T-helper 1 cell treated with Interleukin-12 subunit alpha and Interleukin-12 subunit beta and Interleukin-4 antibody, amounts not matched to agents 30 μg/mL and 1 μg/mL, for 36 hours (primary cell): ENCODE data around the gene TMEM184A.
A peak's percentile ranks its signal among the peaks of the same experiment; 100 is the strongest.

Experiments
- H3K27ac Mint-ChIP-seq: one replicate; pipeline ENCODE4 v1.8.0; 2021; ENCODE audit warnings: mild to moderate bottlenecking, mixed read lengths
- H3K27me3 Mint-ChIP-seq: one replicate; pipeline ENCODE4 v1.8.0; 2021; ENCODE audit warnings: low read depth, mixed read lengths
- H3K36me3 Mint-ChIP-seq: one replicate; pipeline ENCODE4 v1.8.0; 2021; ENCODE audit warnings: low read depth, mixed read lengths
- H3K4me1 Mint-ChIP-seq: one replicate; pipeline ENCODE4 v1.8.0; 2021; ENCODE audit warnings: low read depth, mixed read lengths
- H3K4me3 Mint-ChIP-seq: one replicate; pipeline ENCODE4 v1.8.0; 2021; ENCODE audit warnings: mild to moderate bottlenecking, moderate library complexity, mixed read lengths
- H3K9me3 Mint-ChIP-seq: one replicate; pipeline ENCODE4 v1.8.0; 2021; ENCODE audit warnings: mixed read lengths

TMEM184A gene

GRCh38 chr7:1510780-1511154, 45.2 kb downstream of the TMEM184A start:
- no peaks in the 10 kb centered on the region for H3K27me3 Mint-ChIP-seq
- peaks cover 11% of the 10 kb centered on the region for H3K4me1 Mint-ChIP-seq
- no peaks in the 10 kb centered on the region for H3K9me3 Mint-ChIP-seq
- H3K4me3 Mint-ChIP-seq = no peak overlapping the region
- no peaks in the 10 kb centered on the region for H3K36me3 Mint-ChIP-seq
- H3K27ac Mint-ChIP-seq = no peak overlapping the region

GRCh38 chr7:1509226-1509625, 46.8 kb downstream of the TMEM184A start:
- no peaks in the 10 kb centered on the region for H3K9me3 Mint-ChIP-seq
- H3K27ac Mint-ChIP-seq = no peak overlapping the region
- no peak overlapping the region for H3K4me3 Mint-ChIP-seq
- no peaks in the 10 kb centered on the region for H3K27me3 Mint-ChIP-seq
- peaks cover 14% of the 10 kb centered on the region for H3K4me1 Mint-ChIP-seq
- H3K36me3 Mint-ChIP-seq = no peaks in the 10 kb centered on the region

GRCh38 chr7:1508277-1508758, 47.7 kb downstream of the TMEM184A start:
- Mint-ChIP-seq H3K36me3 (no peaks in the 10 kb centered on the region), H3K9me3 (no peaks in the 10 kb centered on the region), H3K4me3 (no peak overlapping the region), H3K4me1 (peaks cover 14% of the 10 kb centered on the region), H3K27ac (peak overlapping the region; percentile 70), H3K27me3 (no peaks in the 10 kb centered on the region)

GRCh38 chr7:1505731-1506550, 50.1 kb downstream of the TMEM184A start:
- Mint-ChIP-seq H3K4me1 (peaks cover 25% of the 10 kb centered on the region), H3K27ac (peak overlapping the region; percentile 77), H3K9me3 (no peaks in the 10 kb centered on the region), H3K27me3 (no peaks in the 10 kb centered on the region), H3K36me3 (peaks cover 8% of the 10 kb centered on the region), H3K4me3 (peak overlapping the region; percentile 64)

GRCh38 chr7:1503816-1504775, 51.9 kb downstream of the TMEM184A start, which contains the start of gene INTS1:
Gene INTS1 (minus strand): TSS chr7:1504389. CDS start chr7:1503960, 429 bp downstream.
- no peaks in the 10 kb centered on the region for H3K27me3 Mint-ChIP-seq
- peaks cover 25% of the 10 kb centered on the region for H3K4me1 Mint-ChIP-seq
- H3K9me3 Mint-ChIP-seq = no peaks in the 10 kb centered on the region
- H3K27ac Mint-ChIP-seq = peak within 1 kb of the TSS; percentile 86
- peak within 1 kb of the TSS; percentile 85 for H3K4me3 Mint-ChIP-seq
- H3K36me3 Mint-ChIP-seq = peaks cover 18% of the 10 kb centered on the region

GRCh38 chr7:1503390-1503789, 52.6 kb downstream of the TMEM184A start:
- peak overlapping the region; percentile 86 for H3K27ac Mint-ChIP-seq
- no peaks in the 10 kb centered on the region for H3K27me3 Mint-ChIP-seq
- no peaks in the 10 kb centered on the region for H3K9me3 Mint-ChIP-seq
- H3K36me3 Mint-ChIP-seq = peaks cover 18% of the 10 kb centered on the region
- peak overlapping the region; percentile 83 for H3K4me3 Mint-ChIP-seq
- H3K4me1 Mint-ChIP-seq = peaks cover 23% of the 10 kb centered on the region

- H3K27me3 Mint-ChIP-seq = no peaks in the 10 kb centered on the region
- H3K36me3 Mint-ChIP-seq = peaks cover 18% of the 10 kb centered on the region
- H3K27ac Mint-ChIP-seq = peak overlapping the region; percentile 86
- H3K4me3 Mint-ChIP-seq = peak overlapping the region; percentile 83
- H3K4me1 Mint-ChIP-seq = peaks cover 21% of the 10 kb centered on the region
- no peaks in the 10 kb centered on the region for H3K9me3 Mint-ChIP-seq
These were observed 53.2 kb downstream of the TMEM184A start for GRCh38 chr7:1502845-1503244.

GRCh38 chr7:1501487-1502270, 54.3 kb downstream of the TMEM184A start:
- H3K27ac Mint-ChIP-seq = peak overlapping the region; percentile 62
- H3K27me3 Mint-ChIP-seq = no peaks in the 10 kb centered on the region
- H3K4me3 Mint-ChIP-seq = peak overlapping the region; percentile 83
- H3K36me3 Mint-ChIP-seq = peaks cover 22% of the 10 kb centered on the region
- H3K9me3 Mint-ChIP-seq = no peaks in the 10 kb centered on the region
- peaks cover 18% of the 10 kb centered on the region for H3K4me1 Mint-ChIP-seq

- Mint-ChIP-seq H3K4me1 (peaks cover 14% of the 10 kb centered on the region), H3K27ac (no peak overlapping the region), H3K9me3 (no peaks in the 10 kb centered on the region), H3K36me3 (peaks cover 22% of the 10 kb centered on the region), H3K4me3 (no peak overlapping the region), H3K27me3 (no peaks in the 10 kb centered on the region)
These were observed 55.8 kb downstream of the TMEM184A start for GRCh38 chr7:1500064-1500807.

GRCh38 chr7:1499367-1500029, 56.5 kb downstream of the TMEM184A start:
- H3K27me3 Mint-ChIP-seq = no peaks in the 10 kb centered on the region
- H3K36me3 Mint-ChIP-seq = peaks cover 22% of the 10 kb centered on the region
- no peak overlapping the region for H3K4me3 Mint-ChIP-seq
- H3K27ac Mint-ChIP-seq = no peak overlapping the region
- H3K4me1 Mint-ChIP-seq = peaks cover 14% of the 10 kb centered on the region
- no peaks in the 10 kb centered on the region for H3K9me3 Mint-ChIP-seq

- H3K36me3 Mint-ChIP-seq = peaks cover 22% of the 10 kb centered on the region
- H3K4me3 Mint-ChIP-seq = no peak overlapping the region
- H3K27me3 Mint-ChIP-seq = no peaks in the 10 kb centered on the region
- H3K4me1 Mint-ChIP-seq = peaks cover 14% of the 10 kb centered on the region
- no peaks in the 10 kb centered on the region for H3K9me3 Mint-ChIP-seq
- no peak overlapping the region for H3K27ac Mint-ChIP-seq
These were observed 57.4 kb downstream of the TMEM184A start for GRCh38 chr7:1498370-1499305.

- no peaks in the 10 kb centered on the region for H3K9me3 Mint-ChIP-seq
- peaks cover 23% of the 10 kb centered on the region for H3K36me3 Mint-ChIP-seq
- H3K4me3 Mint-ChIP-seq = no peak overlapping the region
- peaks cover 6% of the 10 kb centered on the region for H3K4me1 Mint-ChIP-seq
- H3K27ac Mint-ChIP-seq = no peak overlapping the region
- H3K27me3 Mint-ChIP-seq = no peaks in the 10 kb centered on the region
These were observed 58.6 kb downstream of the TMEM184A start for GRCh38 chr7:1497293-1497927.
